ENCODE measurements around the gene CCM2. TPM values are rescaled to one million over a fixed set of nuclear protein-coding genes. Genes with fewer than 3 reads are reported as not detected.

CCM2 gene
- total RNA-seq, 2 donors from 2014 or later, result 30.0 to 83.6 TPM

GRCh38 chr7:45039106-45039505 is 39.1 kb downstream of the CCM2 start:
- no peak for DNase-seq (ENCODE audit: low spot score)
- Histone ChIP-seq H3K4me1 (replicated peaks) (no peaks in the 10 kb centered on the region), H3K4me3 (no peak overlapping the region), H3K9me3 (no peaks in the 10 kb centered on the region), H3K36me3 (no peaks in the 10 kb centered on the region), H3K27ac (no peak overlapping the region), H3K27me3 (replicated peaks; ENCODE audit: insufficient read depth) (no peaks in the 10 kb centered on the region)
- intact Hi-C loops (cut with DNase I), result no loop called here
- WGBS, result 70% methylated on average over 5 of the region's 5 CpGs
- TF ChIP-seq, protein P1, sequence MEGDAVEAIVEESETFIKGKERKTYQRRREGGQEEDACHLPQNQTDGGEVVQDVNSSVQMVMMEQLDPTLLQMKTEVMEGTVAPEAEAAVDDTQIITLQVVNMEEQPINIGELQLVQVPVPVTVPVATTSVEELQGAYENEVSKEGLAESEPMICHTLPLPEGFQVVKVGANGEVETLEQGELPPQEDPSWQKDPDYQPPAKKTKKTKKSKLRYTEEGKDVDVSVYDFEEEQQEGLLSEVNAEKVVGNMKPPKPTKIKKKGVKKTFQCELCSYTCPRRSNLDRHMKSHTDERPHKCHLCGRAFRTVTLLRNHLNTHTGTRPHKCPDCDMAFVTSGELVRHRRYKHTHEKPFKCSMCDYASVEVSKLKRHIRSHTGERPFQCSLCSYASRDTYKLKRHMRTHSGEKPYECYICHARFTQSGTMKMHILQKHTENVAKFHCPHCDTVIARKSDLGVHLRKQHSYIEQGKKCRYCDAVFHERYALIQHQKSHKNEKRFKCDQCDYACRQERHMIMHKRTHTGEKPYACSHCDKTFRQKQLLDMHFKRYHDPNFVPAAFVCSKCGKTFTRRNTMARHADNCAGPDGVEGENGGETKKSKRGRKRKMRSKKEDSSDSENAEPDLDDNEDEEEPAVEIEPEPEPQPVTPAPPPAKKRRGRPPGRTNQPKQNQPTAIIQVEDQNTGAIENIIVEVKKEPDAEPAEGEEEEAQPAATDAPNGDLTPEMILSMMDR (IDR thresholded peaks at IDR 0.05), result no peak
- no peak for TF ChIP-seq POLR2AphosphoS5 (IDR thresholded peaks at IDR 0.05)
- TF ChIP-seq POLR2A (IDR thresholded peaks at IDR 0.05), result no peak

DNA sequence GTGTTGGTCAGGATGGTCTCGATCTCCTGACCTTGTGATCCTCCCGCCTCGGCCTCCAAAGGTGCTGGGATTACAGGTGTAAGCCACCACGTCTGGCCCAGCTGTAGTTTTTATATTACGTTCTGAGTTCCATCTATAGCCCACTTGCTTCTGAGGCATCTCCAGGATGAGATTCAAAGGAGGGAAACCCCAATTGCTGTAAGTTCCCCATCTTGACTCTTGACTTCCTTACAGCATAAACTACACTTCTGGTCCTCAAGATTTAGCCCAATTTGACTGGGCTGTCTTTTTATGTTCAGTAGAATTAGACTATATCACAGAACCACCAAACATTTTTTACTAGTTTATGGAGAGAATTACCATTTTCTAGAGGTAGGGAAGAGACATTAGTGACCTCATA is 44.3 kb downstream of the CCM2 start:
- TF ChIP-seq, protein P1 (IDR thresholded peaks at IDR 0.05), result no peak
- TF ChIP-seq POLR2A (IDR thresholded peaks at IDR 0.05) (no peak), POLR2AphosphoS5 (IDR thresholded peaks at IDR 0.05) (no peak)
- no peaks in the 10 kb centered on the region for H3K4me1 ChIP-seq (replicated peaks)
- DNase-seq (ENCODE audit: low spot score), result no peak
- H3K9me3 ChIP-seq, result no peaks in the 10 kb centered on the region
- no peak overlapping the region for H3K27ac ChIP-seq
- WGBS, result 86% methylated on average over 5 of the region's 5 CpGs
- intact Hi-C loops (cut with DNase I), result no loop called here
- no peaks in the 10 kb centered on the region for H3K36me3 ChIP-seq
- H3K27me3 ChIP-seq (replicated peaks; ENCODE audit: insufficient read depth), result no peaks in the 10 kb centered on the region
- H3K4me3 ChIP-seq, result no peak overlapping the region

- WGBS, result 95% methylated on average over 1 of the region's 1 CpG
- intact Hi-C loops (cut with DNase I), result no loop called here
- TF ChIP-seq POLR2A (IDR thresholded peaks at IDR 0.05) (no peak), POLR2AphosphoS5 (IDR thresholded peaks at IDR 0.05) (no peak)
- TF ChIP-seq, protein P1 (IDR thresholded peaks at IDR 0.05), result no peak
- no peaks in the 10 kb centered on the region for H3K27me3 ChIP-seq (replicated peaks; ENCODE audit: insufficient read depth)
- DNase-seq (ENCODE audit: low spot score), result no peak
- no peaks in the 10 kb centered on the region for H3K36me3 ChIP-seq
- no peaks in the 10 kb centered on the region for H3K9me3 ChIP-seq
- no peaks in the 10 kb centered on the region for H3K4me1 ChIP-seq (replicated peaks)
- H3K4me3 ChIP-seq, result no peak overlapping the region
- H3K27ac ChIP-seq, result no peak overlapping the region
Measured at GRCh38 chr7:45048748-45049147, 48.7 kb downstream of the CCM2 start.

GRCh38 chr7:45050198-45050597 is 50.2 kb downstream of the CCM2 start:
- Histone ChIP-seq H3K27me3 (replicated peaks; ENCODE audit: insufficient read depth) (no peaks in the 10 kb centered on the region), H3K4me1 (replicated peaks) (no peaks in the 10 kb centered on the region), H3K4me3 (no peak overlapping the region), H3K9me3 (no peaks in the 10 kb centered on the region), H3K36me3 (no peaks in the 10 kb centered on the region), H3K27ac (no peak overlapping the region)
- TF ChIP-seq POLR2AphosphoS5 (IDR thresholded peaks at IDR 0.05) (no peak), POLR2A (IDR thresholded peaks at IDR 0.05) (no peak)
- TF ChIP-seq, protein P1 (IDR thresholded peaks at IDR 0.05), result no peak
- no peak for DNase-seq (ENCODE audit: low spot score)
- 94% methylated on average over 2 of the region's 2 CpGs for WGBS
- intact Hi-C loops (cut with DNase I), result no loop called here

GRCh38 chr7:45052011-45052410 is 52.0 kb downstream of the CCM2 start:
- no peaks in the 10 kb centered on the region for H3K9me3 ChIP-seq
- DNase-seq (ENCODE audit: low spot score), result no peak
- no peaks in the 10 kb centered on the region for H3K4me1 ChIP-seq (replicated peaks)
- 87% methylated on average over 3 of the region's 3 CpGs for WGBS
- no peaks in the 10 kb centered on the region for H3K36me3 ChIP-seq
- no peaks in the 10 kb centered on the region for H3K27me3 ChIP-seq (replicated peaks; ENCODE audit: insufficient read depth)
- intact Hi-C loops (cut with DNase I), result no loop called here
- no peak for TF ChIP-seq POLR2A (IDR thresholded peaks at IDR 0.05)
- TF ChIP-seq POLR2AphosphoS5 (IDR thresholded peaks at IDR 0.05), result no peak
- TF ChIP-seq, protein P1 (IDR thresholded peaks at IDR 0.05), result no peak
- H3K4me3 ChIP-seq, result no peak overlapping the region
- no peak overlapping the region for H3K27ac ChIP-seq

Measured in prostate gland (tissue), 2 donors.